Thyroid gland (tissue), 4 donors: Measurements from ENCODE around the gene DPEP1.

Experiments used
- POLR2A ChIP-seq, 2 donors: fragments of 450-650 bp; IDR thresholded peaks; one replicate each; pipeline ENCODE4 v1.6.1; 2017; ENCODE audit warnings: antibody characterized with exemption in 2 of 2, mild to moderate bottlenecking in 2 of 2, moderate library complexity in 1 of 2
- TF ChIP-seq, protein P1 (sequence below), 6 experiments: fragments of 200-600 bp in 3 of 6; fragments of 450-650 bp in 3 of 6; sonication (generic) in 3 of 6; IDR thresholded peaks; one replicate each; pipeline ENCODE4 v1.5.1; 2016 to 2019; ENCODE audit warnings: antibody characterized with exemption in 6 of 6, mild to moderate bottlenecking in 2 of 6, inconsistent platforms in 1 of 6, moderate library complexity in 1 of 6

- no peak for TF ChIP-seq POLR2A (IDR thresholded peaks at IDR 0.05)
- TF ChIP-seq, protein P1, sequence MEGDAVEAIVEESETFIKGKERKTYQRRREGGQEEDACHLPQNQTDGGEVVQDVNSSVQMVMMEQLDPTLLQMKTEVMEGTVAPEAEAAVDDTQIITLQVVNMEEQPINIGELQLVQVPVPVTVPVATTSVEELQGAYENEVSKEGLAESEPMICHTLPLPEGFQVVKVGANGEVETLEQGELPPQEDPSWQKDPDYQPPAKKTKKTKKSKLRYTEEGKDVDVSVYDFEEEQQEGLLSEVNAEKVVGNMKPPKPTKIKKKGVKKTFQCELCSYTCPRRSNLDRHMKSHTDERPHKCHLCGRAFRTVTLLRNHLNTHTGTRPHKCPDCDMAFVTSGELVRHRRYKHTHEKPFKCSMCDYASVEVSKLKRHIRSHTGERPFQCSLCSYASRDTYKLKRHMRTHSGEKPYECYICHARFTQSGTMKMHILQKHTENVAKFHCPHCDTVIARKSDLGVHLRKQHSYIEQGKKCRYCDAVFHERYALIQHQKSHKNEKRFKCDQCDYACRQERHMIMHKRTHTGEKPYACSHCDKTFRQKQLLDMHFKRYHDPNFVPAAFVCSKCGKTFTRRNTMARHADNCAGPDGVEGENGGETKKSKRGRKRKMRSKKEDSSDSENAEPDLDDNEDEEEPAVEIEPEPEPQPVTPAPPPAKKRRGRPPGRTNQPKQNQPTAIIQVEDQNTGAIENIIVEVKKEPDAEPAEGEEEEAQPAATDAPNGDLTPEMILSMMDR (IDR thresholded peaks at IDR 0.05): no peak
Measured at GRCh38 chr16:89670496-89671431, 57.3 kb downstream of the DPEP1 start.
